Skeletal muscle satellite cell (primary cell): Measurements from ENCODE around the gene SNRPD2.
A peak's percentile ranks its signal among the peaks of the same experiment; 100 is the strongest.

Source experiments
- H3K27me3 ChIP-seq: 2 replicates; pipeline ENCODE4 v1.7.0; 2013; ENCODE audit warnings: low read length; ENCODE audit not compliant: control insufficient read depth, insufficient read depth
- H3K36me3 ChIP-seq: 2 replicates; pipeline ENCODE4 v1.7.0; 2013; ENCODE audit warnings: mild to moderate bottlenecking, control low read depth, low read length; ENCODE audit not compliant: insufficient read depth
- H3K4me1 ChIP-seq: 2 replicates; pipeline ENCODE4 v1.7.0; 2013; ENCODE audit warnings: low read length; ENCODE audit not compliant: control insufficient read depth, insufficient read depth
- H3K4me2 ChIP-seq: 2 replicates; pipeline ENCODE4 v1.7.0; 2013; ENCODE audit warnings: mild to moderate bottlenecking, low read length
- H3K4me3 ChIP-seq: 2 replicates; pipeline ENCODE4 v1.7.0; 2013; ENCODE audit warnings: low read length
- H3K9ac ChIP-seq: 2 replicates; pipeline ENCODE4 v1.7.0; 2013; ENCODE audit warnings: mild to moderate bottlenecking, low read depth, low read length, moderate library complexity
- H3K9me3 ChIP-seq: replicated peaks from 2 replicates; pipeline ENCODE4 v1.7.0; 2013; ENCODE audit warnings: mild to moderate bottlenecking, control low read depth, low read length

Gene SNRPD2

GRCh38 chr19:45668342-45668871 lies 23.3 kb downstream of the SNRPD2 start:
- H3K9me3 ChIP-seq: no peaks in the 10 kb centered on the region
- no peaks in the 10 kb centered on the region for H3K36me3 ChIP-seq
- H3K9ac ChIP-seq: no peak overlapping the region
- peaks cover 17% of the 10 kb centered on the region for H3K4me1 ChIP-seq
- peak overlapping the region; percentile 50 for H3K4me3 ChIP-seq
- H3K27me3 ChIP-seq: peaks cover 46% of the 10 kb centered on the region
- peak overlapping the region; percentile 65 for H3K4me2 ChIP-seq

- H3K9ac ChIP-seq: no peak within 1 kb of the TSS
- H3K4me2 ChIP-seq: peak within 1 kb of the TSS; percentile 65
- peaks cover 17% of the 10 kb centered on the region for H3K4me1 ChIP-seq
- no peaks in the 10 kb centered on the region for H3K36me3 ChIP-seq
- peaks cover 44% of the 10 kb centered on the region for H3K27me3 ChIP-seq
- peak within 1 kb of the TSS; percentile 50 for H3K4me3 ChIP-seq
- H3K9me3 ChIP-seq: no peaks in the 10 kb centered on the region
These were observed 24.0 kb downstream of the SNRPD2 start, which contains the start of gene GIPR for GRCh38 chr19:45667620-45668341. TSS of gene GIPR (plus strand) at chr19:45668221. CDS start at chr19:45669521, 1,300 bp downstream.

- Histone ChIP-seq H3K27me3 (peaks cover 35% of the 10 kb centered on the region), H3K9me3 (no peaks in the 10 kb centered on the region), H3K4me1 (peaks cover 16% of the 10 kb centered on the region), H3K4me2 (no peak overlapping the region), H3K36me3 (no peaks in the 10 kb centered on the region), H3K9ac (no peak overlapping the region), H3K4me3 (no peak overlapping the region)
These were observed 27.2 kb downstream of the SNRPD2 start for GRCh38 chr19:45664575-45664974.

- Histone ChIP-seq H3K4me3 (no peak overlapping the region), H3K27me3 (peaks cover 35% of the 10 kb centered on the region), H3K4me2 (no peak overlapping the region), H3K4me1 (peaks cover 8% of the 10 kb centered on the region), H3K36me3 (no peaks in the 10 kb centered on the region), H3K9me3 (no peaks in the 10 kb centered on the region), H3K9ac (no peak overlapping the region)
These were observed 28.0 kb downstream of the SNRPD2 start for GRCh38 chr19:45663800-45664199.

- Histone ChIP-seq H3K4me1 (no peaks in the 10 kb centered on the region), H3K9me3 (no peaks in the 10 kb centered on the region), H3K4me2 (no peak overlapping the region), H3K27me3 (peaks cover 28% of the 10 kb centered on the region), H3K4me3 (no peak overlapping the region), H3K9ac (no peak overlapping the region), H3K36me3 (no peaks in the 10 kb centered on the region)
These were observed 31.1 kb downstream of the SNRPD2 start for GRCh38 chr19:45660636-45661035.

- no peak overlapping the region for H3K9ac ChIP-seq
- H3K9me3 ChIP-seq: no peaks in the 10 kb centered on the region
- H3K27me3 ChIP-seq: peaks cover 24% of the 10 kb centered on the region
- no peaks in the 10 kb centered on the region for H3K36me3 ChIP-seq
- no peak overlapping the region for H3K4me3 ChIP-seq
- H3K4me1 ChIP-seq: no peaks in the 10 kb centered on the region
- H3K4me2 ChIP-seq: no peak overlapping the region
These were observed 32.5 kb downstream of the SNRPD2 start for GRCh38 chr19:45659096-45659729.

GRCh38 chr19:45657520-45658167 lies 34.1 kb downstream of the SNRPD2 start:
- Histone ChIP-seq H3K4me3 (no peak overlapping the region), H3K36me3 (no peaks in the 10 kb centered on the region), H3K4me2 (no peak overlapping the region), H3K9me3 (no peaks in the 10 kb centered on the region), H3K27me3 (peaks cover 23% of the 10 kb centered on the region), H3K4me1 (no peaks in the 10 kb centered on the region), H3K9ac (no peak overlapping the region)

- Histone ChIP-seq H3K27me3 (peaks cover 15% of the 10 kb centered on the region), H3K4me3 (no peak overlapping the region), H3K9ac (no peak overlapping the region), H3K4me2 (no peak overlapping the region), H3K36me3 (no peaks in the 10 kb centered on the region), H3K4me1 (no peaks in the 10 kb centered on the region), H3K9me3 (no peaks in the 10 kb centered on the region)
These were observed 36.7 kb downstream of the SNRPD2 start for GRCh38 chr19:45655073-45655472.

GRCh38 chr19:45653634-45654033 lies 38.1 kb downstream of the SNRPD2 start:
- Histone ChIP-seq H3K36me3 (no peaks in the 10 kb centered on the region), H3K9me3 (no peaks in the 10 kb centered on the region), H3K27me3 (peaks cover 4% of the 10 kb centered on the region), H3K4me2 (no peak overlapping the region), H3K9ac (no peak overlapping the region), H3K4me3 (no peak overlapping the region), H3K4me1 (no peaks in the 10 kb centered on the region)

- no peak overlapping the region for H3K4me2 ChIP-seq
- H3K4me1 ChIP-seq: no peaks in the 10 kb centered on the region
- H3K9ac ChIP-seq: no peak overlapping the region
- H3K4me3 ChIP-seq: no peak overlapping the region
- H3K36me3 ChIP-seq: no peaks in the 10 kb centered on the region
- H3K27me3 ChIP-seq: no peaks in the 10 kb centered on the region
- H3K9me3 ChIP-seq: no peaks in the 10 kb centered on the region
These were observed 41.0 kb downstream of the SNRPD2 start for GRCh38 chr19:45650722-45651121.

- Histone ChIP-seq H3K4me1 (peaks cover 22% of the 10 kb centered on the region), H3K9ac (no peak overlapping the region), H3K4me2 (peak overlapping the region; percentile 82), H3K9me3 (no peaks in the 10 kb centered on the region), H3K27me3 (no peaks in the 10 kb centered on the region), H3K4me3 (peak overlapping the region; percentile 72), H3K36me3 (no peaks in the 10 kb centered on the region)
These were observed 45.4 kb downstream of the SNRPD2 start for GRCh38 chr19:45646345-45646698.
